Amniotic stem cell (primary cell): ENCODE data around the gene INPP4A.

Experiments
- DNase-seq: peaks from one replicate; lab custom pipeline; 2025; lab: John Stamatoyannopoulos, UW

The INPP4A gene

DNA sequence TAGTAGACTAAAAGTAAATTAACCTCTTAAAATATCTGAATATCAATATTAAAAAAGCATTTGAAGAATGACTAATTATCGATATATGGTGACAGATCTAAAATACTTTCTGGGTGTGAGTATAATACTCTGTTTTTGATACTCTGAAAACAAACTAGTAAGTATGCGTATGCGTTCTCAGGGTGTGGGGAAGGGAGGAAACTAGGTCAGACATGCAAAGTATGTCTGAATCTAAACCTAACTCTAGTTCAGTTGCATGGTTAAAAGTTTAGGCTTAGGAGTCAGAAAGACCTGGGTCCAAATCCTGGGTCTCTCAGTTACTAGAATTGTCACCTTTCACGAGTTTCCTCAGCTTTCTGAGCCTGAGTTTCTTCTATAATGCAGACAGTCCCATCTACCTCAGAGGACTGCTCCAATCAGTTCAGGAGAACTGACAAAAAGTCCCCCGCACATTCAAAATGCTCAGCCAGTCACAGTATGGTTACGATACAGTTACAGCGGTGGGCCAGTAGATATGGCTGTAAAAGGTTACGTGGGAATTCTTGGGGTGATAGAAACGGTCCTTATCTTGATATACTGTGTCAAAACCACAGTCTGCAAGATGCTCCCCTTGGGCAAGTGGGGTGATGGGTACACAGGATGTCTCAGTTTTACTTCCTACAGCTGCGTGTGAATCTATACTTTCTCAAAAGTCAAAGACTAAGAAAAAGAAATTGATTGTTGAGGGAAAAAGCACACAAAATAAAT, 192.9 kb downstream of the INPP4A start:
- no peak for DNase-seq

DNA sequence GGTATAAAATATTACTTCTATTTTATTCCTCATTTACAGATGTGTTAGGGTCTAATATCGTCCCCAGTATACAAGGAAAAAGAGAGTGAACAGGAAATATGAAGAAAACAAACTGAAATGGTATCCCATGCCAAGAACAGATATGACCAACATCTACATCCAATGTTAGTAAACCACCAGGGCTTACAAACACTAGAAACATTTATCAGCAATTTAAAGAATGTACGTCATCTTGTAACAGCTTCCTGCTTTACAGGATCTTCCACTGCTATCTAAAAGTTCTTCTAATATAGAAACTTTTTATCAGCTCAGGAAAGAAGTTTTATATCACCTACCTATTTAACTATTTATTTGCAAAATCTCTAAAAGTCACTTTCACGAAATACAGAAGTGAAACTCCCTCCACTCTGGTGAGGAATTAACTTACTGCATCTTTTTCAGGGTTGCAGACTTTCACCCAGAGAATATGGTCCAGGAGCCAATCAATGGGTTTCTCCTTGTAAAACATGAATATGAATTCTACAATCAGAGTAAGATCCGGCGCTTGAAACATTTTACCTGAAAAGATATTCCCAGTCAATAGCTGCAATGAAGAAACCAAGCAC, 198.9 kb downstream of the INPP4A start:
- no peak for DNase-seq
